Measurements from ENCODE around the gene CCR7.

Gene CCR7, protein sequence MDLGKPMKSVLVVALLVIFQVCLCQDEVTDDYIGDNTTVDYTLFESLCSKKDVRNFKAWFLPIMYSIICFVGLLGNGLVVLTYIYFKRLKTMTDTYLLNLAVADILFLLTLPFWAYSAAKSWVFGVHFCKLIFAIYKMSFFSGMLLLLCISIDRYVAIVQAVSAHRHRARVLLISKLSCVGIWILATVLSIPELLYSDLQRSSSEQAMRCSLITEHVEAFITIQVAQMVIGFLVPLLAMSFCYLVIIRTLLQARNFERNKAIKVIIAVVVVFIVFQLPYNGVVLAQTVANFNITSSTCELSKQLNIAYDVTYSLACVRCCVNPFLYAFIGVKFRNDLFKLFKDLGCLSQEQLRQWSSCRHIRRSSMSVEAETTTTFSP

DNA sequence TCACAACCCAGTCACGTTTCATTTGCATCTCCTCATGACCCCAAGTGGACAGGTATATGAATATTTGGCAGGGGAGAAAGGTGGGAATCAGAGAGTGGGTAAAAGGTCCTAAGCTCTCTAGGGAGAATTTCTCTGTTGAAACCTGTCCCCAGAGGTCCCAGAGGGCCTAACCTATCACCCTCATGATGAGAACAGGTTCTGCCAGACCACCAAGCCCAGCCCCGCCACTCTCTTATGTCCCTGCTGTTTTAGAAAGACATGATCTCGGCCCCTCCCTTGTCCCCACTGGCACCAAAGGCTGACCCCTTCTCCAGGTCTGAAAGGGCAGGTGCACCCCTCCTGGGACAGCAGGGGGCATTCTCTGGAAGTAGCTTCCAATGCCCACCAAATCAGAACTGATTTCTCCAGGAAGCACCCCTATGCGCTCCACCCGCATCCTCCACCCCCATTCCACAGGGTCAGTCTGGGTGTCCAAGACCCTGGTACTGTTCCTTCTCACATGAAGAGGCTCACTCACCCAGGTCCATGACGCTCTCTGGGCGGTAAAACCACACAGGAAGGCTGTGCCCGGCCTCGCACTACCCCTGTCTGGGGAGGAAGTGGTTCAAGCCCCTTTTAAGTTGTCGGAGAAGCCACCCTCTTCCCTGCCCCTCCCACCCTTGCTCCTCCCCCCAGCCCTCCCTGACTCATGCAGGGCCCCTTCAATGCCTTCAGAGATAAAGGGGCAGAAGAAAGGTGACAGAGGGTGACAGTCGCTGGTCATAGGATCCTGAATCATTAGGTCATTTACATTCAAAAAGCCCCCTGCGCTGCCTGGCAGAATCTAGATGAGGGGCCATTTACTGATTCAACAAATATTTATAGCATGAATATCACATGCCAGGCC is at the start of gene CCR7:
CCR7 (minus strand) TSS at position 590 of the 886 bp plus-strand sequence; CDS start at position 527, 63 bp downstream.
- DNase-seq (ENCODE audit: low spot score) (no peak), FAIRE-seq (no peak)

DNA sequence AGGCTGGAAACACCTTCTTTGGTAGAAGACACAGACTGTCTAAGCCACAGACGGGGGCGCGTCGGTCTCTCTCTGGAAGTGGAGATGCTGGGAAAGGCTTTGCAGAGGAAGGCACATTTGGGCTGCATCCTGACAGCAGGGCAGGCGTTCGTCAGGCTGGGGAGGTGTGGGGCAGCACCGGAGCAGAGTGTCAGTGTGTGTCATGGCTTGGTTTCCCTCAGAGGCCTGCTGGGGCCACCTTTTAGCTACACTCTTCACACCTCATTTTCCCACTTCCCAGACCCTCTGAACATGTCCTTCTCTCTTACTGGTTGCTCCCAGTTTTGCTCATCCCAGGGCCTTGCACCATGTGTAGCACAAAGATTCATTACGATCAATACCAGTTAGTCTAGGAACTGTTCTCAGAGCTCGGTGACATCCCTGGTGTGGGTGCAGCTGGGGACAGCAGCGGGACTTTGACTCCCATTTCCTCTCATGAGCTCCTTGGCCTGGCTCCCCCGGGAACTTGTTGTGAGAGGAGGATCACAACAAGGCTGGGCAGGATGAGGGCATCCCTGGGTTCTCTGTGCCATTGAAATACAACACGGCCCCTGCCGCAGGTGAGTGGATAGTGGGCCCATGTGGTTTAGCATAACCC is 49.3 kb upstream of the CCR7 start:
- DNase-seq (ENCODE audit: low spot score) (no peak), FAIRE-seq (no peak)

DNA sequence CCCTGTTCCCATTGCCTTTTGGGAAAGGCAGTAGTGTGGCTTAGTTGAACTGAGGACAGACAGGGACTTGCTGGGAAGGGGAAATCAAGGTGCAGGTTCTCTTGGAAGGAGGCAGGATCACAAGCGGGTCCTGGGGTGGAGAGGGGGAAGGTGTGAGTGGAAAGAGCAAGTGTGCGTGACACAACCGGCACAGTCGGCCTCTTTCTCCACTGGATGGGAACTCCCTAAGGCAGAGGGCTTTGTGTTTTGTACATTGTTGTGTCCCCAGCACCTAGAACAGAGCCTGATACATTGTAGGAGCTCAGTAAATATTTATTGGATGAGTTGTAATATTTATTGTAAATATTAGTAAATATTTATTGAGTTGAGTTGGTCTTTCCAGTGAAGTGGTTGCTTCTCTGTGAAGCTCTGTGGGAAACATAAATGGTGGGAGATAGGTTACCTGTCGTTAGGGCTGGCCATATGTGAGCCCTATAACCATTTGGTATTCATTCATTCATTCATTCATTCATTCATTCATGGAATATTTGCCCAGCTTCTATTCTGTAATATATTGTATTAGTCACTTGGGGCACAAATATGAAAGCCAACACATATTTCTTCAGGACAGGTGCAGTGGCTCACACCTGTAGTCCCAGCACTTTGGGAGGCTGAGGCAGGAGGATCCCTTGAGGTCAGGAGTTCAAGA is 48.3 kb upstream of the CCR7 start:
- DNase-seq (ENCODE audit: low spot score) = no peak
- FAIRE-seq = no peak

DNA sequence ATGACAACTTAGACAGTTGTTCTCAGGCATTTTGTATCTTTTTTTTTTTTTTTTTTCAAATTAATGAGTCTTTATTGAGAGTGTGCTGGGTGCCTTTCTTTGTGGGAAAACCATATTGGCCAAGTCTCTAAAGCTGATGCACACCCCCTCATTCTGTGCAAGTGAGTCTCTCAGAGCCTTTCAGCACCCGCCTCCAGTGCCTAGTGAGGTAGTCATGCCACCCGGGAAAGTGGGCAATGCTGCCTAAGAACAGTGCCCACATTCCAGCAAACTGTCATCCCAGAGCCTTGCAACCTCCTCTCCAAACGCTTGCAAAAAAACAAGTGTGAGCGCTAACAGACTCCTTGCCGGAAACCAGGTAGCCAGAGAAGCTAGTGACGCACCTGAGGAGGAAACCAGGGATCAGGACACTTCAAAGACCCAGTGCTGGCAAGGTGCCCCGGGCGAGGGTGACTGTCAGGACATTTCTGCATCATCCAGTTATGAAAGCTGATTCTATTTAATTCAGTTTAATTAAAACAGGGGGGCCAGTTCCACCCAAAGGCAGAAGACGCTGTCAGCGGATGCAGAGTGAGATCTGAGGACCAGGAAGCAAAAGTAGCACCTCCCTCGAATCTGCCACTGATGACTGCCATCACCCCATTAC is 47.5 kb upstream of the CCR7 start:
- FAIRE-seq (no peak), DNase-seq (ENCODE audit: low spot score) (no peak)

DNA sequence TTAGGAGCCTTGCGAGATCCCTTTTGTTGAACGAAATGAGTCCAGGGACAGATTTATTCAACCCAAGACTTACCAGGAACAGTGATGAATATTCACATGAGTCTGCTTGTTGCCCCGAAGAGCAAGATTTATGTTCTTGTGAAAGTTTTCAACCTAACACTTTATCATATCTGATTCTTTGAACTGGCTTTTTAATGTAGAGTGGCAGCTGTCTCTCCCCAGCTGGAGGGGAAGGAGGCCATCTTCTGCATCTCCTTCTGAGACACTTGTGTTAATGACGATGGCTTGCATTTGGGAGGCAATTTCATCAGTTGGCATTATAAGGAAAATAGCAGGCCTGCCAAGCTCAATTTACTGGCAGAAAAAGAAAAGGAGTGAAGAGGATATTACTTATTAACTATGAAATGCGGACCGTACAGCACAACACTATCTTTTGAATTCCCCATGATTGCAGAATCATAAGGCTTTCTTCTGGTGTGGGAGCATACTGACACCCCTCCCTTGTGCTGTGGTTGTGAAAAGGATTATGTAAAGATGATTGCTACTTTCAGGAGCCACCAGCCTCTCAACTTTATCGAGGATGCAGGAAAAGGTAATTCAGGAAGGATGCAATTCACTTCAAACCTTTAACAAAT is 46.7 kb upstream of the CCR7 start:
- no peak for DNase-seq (ENCODE audit: low spot score)
- no peak for FAIRE-seq

DNA sequence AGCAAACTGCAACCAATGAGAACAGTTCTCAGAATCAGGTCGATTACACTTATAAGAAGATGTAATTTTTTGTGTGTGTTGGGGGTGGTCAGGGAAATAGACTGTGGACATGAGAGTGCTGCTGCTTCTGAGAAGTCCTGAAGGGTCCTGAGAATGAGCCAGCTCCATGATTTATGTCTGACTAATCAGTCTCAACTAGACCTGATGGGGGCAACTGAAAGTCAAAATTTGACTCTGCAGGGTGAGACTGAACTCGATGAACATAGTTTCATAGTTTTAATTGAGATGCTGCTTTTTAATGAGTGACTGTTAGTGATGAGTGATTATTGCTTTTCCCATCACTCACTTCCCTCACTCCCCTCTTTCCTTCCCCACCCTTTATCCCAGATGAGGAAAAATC is 45.1 kb upstream of the CCR7 start:
- FAIRE-seq = no peak
- DNase-seq (ENCODE audit: low spot score) = no peak

DNA sequence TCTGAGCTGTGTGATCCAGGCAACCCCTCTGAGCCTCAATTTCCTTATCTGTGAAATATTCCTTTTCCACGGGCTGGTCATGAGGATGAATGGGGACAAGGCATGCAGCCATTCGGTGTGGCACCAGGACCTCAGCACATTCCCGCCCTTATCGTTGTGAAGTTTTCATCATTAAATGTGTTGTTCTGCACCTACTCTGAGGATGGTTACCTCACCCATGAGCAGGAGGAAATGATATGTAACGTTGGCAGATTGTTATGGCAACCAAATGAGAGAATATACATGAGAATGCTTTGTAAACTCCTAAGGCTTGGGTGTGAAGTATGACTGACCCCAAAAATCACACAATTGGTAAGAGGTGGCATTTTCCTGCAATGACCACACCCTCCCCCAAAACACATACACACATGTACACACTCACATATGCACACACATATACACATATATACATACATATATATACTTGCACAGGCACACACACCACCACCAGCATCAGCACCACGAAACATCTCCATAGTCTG is 42.8 kb upstream of the CCR7 start:
- no peak for DNase-seq (ENCODE audit: low spot score)
- FAIRE-seq = no peak

DNA sequence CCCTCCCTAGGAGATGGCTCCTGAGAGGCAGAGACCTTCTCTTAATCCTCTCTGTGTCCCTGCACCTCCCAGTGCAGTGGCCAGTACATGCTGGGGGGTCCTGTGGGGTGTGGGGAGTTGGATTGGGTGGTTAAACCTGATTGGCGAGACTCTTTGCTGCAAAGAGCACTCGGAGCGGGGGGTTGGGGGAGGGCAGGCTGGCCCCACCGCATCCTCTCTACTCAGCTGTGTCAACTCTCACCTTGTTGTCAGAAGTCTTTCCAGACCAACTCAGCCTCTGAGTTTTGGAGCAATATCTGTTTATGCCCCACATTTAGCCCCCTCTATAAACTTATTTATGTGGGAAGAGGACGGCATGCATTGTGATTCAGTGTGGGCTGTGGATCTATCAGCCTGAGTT is 42.4 kb upstream of the CCR7 start:
- no peak for FAIRE-seq
- DNase-seq (ENCODE audit: low spot score) = no peak

DNA sequence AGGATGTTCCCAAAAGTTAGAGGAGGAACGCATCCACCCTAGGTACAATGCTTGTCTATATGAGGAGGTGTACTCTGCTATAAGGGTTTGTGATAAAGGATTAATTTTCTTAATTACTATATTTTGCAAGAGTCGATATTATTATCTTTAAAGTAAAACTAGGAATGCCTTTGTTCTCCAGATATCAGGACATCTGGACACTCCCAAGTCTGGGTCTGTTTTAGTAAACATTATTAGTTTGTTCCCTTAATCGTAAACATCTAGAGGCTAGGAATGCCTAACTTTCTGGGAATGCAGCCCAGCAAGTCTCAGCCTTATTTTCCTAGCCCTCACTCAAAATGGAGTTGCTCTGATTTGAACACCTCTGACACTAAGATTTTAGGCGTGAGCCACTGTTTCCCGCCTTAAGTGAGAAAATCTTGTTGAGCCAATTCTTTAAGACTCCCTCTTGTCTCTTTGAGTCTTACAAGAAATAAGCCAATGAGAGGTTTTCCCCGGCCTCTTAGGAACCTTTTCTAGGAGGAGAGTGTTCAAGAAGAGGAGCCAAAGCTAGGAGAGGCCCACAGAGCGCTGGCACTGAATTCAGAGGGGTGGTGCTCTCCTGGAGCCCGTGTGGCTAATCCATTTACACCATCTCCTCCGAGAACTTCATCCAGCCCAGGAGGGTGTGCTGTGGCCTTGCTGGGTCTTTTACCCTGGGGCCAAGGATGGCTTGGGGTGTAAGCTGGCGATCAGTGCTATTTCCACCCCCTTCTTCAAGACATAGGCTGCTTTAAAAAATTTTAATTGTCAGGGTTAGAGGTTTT is 41.5 kb upstream of the CCR7 start:
- FAIRE-seq = no peak
- no peak for DNase-seq (ENCODE audit: low spot score)

DNA sequence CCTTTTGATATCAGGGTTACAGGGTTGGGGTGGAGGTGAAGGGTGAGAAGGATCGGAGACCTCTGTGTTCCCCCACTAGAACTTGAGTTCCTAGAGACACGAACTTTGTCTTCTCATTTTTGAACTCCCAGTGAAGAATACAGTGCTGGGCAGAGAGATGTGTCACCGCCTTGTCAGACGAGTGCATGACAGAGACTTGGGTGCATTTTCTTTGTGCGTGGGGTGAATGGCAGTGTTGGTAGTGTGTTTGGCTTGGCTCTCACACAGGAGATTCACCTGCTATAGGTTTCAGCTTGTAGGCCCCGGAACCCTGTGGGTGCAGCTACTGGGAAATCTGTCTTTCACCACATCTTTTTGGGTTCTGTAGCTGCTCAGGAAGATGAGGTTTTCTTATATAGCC is 40.0 kb upstream of the CCR7 start:
- DNase-seq (ENCODE audit: low spot score) (no peak), FAIRE-seq (no peak)

DNA sequence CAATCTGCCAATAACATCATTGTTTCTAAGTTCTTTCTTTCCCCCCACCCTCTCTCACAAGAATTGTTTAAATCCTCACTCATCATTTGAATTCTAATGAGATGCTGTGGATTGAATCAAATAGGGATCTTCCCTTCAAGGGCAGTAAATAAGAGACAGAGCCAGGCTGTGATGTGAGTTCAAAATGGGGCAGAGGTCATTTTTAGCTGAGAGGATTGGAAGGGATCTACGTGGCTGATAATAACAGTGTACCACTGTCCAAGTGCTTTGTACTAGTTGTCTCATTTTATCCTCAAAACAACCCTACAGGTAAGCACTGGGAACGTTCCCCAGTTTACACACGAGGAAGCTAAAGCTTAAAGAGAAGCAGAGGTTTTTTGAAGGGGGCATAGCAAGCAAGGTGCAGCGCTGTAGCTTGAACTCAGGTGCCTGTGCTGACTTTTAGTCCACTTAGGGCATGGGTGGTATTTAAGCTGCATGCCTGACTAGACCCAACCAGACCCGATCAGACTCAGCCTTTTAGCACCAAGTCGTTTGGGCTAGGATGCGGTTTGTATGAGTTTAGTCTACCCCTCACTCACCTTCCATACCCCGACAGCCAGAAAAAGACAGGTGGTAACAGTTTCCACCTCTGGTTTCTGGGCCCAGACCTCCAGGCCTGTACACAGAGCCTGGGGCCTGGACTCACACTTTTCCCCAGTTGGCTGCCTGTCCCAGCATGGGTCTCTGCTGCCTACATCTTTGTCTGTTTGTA is 39.2 kb upstream of the CCR7 start:
- FAIRE-seq (no peak), DNase-seq (ENCODE audit: low spot score) (no peak)

DNA sequence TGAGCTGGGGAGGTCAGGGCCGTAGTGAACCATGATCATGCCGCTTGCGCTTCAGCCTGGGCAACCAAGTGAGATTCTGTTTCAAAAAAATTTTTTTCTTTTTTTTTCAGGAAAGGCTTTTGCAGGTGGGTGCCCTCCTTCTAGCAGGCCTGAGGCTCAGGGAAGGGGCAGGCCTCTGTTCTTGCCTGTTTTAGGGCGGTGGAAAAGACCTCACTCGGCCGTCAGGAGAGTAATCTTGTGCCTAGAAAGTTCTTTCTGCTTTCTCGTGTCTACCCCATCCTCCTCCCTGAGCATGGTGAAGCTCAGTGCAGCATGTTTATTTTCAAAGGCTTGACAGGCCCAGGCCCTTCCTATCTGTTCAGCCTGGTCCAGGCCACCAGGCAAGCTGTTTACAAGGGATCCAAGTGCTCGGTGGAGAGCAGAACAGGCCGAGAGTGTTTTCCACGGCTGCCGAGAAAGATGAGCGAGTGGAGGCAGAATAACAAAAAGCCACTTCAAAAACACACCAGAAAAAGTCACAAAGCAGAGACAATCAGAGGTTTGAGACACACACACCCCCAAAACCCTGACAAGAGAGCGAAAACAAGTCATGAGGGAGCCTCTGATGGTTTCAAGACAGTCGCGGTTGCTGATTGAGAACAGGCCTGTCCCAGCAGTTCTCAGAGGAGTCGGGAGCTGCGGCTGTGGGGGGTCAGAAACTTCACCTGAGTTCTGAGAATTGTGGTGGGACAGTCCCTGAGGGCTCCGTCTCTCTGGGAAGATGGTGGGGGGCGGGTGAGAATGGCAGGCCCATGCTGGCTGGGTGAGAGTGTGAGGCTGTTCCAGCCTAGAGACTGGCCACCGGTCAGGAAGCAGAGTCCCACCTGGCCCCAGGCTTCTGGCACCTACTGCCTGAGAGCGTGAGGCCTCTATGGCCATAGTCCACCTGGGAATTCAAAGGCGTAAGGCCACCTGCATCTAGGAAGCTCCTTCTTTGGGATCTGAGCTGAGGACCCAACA is 37.5 kb upstream of the CCR7 start:
- no peak for FAIRE-seq

DNA sequence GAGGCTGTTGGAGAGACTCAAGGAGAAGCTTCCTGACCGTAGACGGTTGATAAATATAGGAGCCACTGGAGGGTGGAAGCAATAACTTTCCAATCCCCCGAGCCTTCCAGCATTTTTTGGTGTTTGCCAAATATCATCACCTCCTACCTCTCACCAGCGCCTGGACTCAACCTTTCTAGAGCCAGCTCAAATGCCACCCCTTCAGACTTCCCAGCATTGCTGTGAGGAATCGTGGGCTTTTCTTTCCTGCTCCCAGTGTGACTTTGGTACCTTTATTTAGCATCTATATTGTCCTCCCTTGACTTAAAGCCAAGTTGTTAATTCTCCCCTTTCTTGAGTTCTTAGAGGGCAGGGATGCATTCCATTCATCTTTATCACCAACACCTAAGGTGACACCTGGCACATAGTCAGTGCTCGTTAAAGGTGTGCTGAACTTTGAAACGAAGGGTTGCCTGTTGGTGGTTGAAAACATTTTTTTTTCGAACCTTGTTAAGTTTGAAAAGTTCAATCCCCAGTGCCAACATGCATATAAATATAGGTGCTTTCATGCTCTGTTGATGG is 35.3 kb upstream of the CCR7 start:
- DNase-seq (ENCODE audit: low spot score) = no peak
- no peak for FAIRE-seq

More for the DNA sequence above, 37.5 kb upstream of the CCR7 start:
- DNase-seq (ENCODE audit: low spot score) = no peak

DNA sequence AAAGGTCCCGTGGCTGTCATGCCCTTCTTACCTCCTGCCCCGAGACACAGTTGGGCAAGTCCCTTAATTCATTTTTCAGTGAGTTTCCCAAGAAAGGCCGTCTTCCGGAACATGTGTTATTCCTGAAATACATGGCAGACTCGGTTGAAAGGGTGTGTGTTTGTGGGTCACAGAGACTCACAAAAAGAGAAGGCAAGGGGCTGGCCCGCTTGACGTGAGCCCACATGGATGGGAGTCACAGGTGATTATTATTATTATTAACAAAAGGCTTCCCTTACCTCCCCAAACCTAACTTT is 34.1 kb upstream of the CCR7 start:
- FAIRE-seq = no peak
- no peak for DNase-seq (ENCODE audit: low spot score)

DNA sequence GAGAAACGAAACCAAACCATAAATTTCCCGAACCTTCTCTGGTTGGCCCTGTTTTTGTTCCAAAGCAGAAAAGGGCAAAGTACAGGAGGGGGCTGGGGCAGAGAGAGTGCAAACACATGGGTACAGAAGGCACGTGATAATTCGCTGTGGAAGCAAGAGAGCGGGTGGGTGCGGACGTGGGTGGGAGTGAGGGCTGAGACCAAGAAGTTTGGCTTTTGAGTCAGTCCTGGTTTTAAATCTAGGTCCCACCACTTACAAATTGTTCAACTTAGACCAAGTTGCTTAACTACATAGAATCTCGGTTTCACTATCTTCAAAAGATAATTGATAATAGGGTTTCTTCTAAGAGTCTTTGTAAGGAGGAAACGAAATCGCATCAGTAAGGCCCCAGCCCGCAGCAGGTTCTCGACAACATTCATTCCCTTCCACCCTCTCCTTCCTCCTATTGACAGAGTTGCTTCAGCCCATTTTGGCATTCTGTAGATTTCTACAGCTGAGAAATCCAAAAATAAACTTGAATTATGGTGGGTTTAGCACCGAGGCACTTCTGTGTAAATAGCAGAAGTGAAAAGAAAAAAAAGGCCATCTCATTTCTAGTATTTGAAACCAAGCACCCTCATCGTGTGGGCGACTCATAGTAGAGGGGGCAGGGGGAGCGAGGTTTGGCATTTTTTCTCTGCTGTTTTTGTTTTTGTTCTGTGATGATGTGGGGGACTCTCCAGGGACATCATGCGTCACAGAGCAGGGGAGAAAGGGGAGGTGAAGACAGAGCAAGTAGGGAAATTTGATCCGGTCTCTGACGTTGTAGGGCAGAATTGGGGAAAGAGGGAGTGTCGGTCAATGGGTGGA is 33.6 kb upstream of the CCR7 start:
- no peak for DNase-seq (ENCODE audit: low spot score)
- no peak for FAIRE-seq

DNA sequence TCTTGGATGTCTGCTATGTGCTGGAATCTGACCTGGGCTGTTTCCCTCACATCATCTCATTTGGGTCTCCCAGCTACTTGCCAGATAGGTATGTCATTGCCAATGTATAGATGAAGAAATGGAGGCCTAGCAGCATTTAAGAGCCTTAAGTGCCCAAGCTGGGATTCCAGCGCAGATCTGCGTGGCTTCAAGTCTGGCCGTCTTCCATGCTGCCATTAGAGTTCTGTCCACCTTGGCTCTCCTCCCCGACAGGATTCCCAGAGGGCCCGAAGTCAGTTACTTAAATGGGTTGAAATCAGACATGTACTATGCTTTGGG is 33.0 kb upstream of the CCR7 start:
- DNase-seq (ENCODE audit: low spot score) (no peak), FAIRE-seq (no peak)

Measured in RCC 7860 (cell line).